ENCODE results near the gene KIF7. TPM values are rescaled to one million over a fixed set of nuclear protein-coding genes. Genes with fewer than 3 reads are reported as not detected.
A peak's percentile ranks its signal among the peaks of the same experiment; 100 is the strongest.

KIF7 gene
- total and polyA plus RNA-seq, 12 donors, result 1.6 to 8.2 (median 5.3) TPM

DNA sequence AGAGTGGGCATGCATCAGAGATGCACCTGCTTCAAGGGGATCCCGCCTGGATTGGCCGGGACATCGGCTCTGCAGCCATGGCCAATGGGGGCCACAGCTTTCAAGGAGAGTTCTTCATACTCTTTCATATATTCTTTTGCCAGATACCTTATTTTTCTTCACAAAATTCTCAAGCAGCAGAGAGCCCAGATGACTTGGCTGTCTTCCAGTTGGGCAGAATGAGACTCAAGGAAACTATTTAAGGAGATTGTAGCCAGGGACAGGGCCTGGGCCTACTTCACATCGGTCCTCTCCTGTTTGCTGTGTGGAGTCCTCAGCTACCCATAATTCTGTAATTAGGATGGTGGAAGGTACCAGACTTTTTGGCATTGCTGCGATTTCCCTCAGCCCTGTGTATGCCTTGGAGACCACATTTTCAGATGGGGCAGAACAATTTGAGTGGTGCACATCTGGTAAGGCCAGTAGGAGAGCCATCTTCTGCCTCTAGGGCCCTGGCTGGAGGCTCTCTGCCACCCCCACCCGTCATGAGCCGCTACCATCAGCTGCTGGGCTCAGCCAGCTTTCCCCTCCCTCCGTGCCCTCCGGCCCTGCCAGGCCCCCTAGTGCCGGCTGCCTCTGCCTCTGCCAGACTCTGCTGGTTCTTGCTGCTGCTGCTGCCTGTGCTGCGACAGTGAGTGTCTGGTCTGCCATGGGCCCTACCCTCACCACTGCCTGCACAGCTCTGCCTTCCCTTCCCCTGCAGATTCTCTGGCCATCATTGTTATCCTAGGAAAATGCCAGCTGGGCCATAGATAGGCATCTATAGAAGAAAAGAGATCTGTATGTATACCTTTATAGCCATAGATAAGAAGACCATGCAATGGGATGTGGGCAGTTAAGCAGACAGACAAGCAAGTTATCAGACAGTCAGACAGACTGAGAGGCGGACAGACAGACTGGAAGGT, 17.2 kb upstream of the KIF7 start:
- Histone ChIP-seq H3K27me3 (no peaks in the 10 kb centered on the region), H3K4me1 (replicated peaks in 1 of 2) (peaks cover 0 to 10% of the 10 kb centered on the region in 2 donors), H3K9me3 (replicated peaks in 1 of 3) (no peaks in the 10 kb centered on the region), H3K27ac (peak overlapping the region in 2 of 5 donors; percentile 1 to 49), H3K4me3 (no peak overlapping the region), H3K36me3 (replicated peaks in 1 of 2) (no peaks in the 10 kb centered on the region)
- intact Hi-C loops (cut with DNase I), result no loop called here
- WGBS, 4 donors, result 85 to 93% (median 91%) methylated on average over 9 to 12 of the region's 12 CpGs
- no peak for TF ChIP-seq POLR2A (IDR thresholded peaks at IDR 0.05)
- TF ChIP-seq CTCF (IDR thresholded peaks at IDR 0.05), result no peak
- peak in 2 of 7 donors; percentile 30 to 52 for DNase-seq

GRCh38 chr15:89671687-89672086, 16.4 kb upstream of the KIF7 start:
- no peak overlapping the region for H3K4me3 ChIP-seq
- H3K27me3 ChIP-seq, result no peaks in the 10 kb centered on the region
- no peak for DNase-seq
- H3K27ac ChIP-seq, result no peak overlapping the region
- H3K36me3 ChIP-seq (replicated peaks in 1 of 2), result no peaks in the 10 kb centered on the region
- 51 to 89% (median 66%) methylated on average over 3 to 4 of the region's 4 CpGs for WGBS, 4 donors
- H3K4me1 ChIP-seq (replicated peaks in 1 of 2), result peaks cover 0 to 10% of the 10 kb centered on the region in 2 donors
- H3K9me3 ChIP-seq (replicated peaks in 1 of 3), result no peaks in the 10 kb centered on the region
- intact Hi-C loops (cut with DNase I), result no loop called here
- TF ChIP-seq POLR2A (IDR thresholded peaks at IDR 0.05) (no peak), CTCF (IDR thresholded peaks at IDR 0.05) (no peak)

GRCh38 chr15:89670971-89671560, 15.8 kb upstream of the KIF7 start:
- Histone ChIP-seq H3K4me1 (replicated peaks in 1 of 2) (peaks cover 0 to 10% of the 10 kb centered on the region in 2 donors), H3K36me3 (replicated peaks in 1 of 2) (no peaks in the 10 kb centered on the region), H3K4me3 (no peak overlapping the region), H3K27me3 (no peaks in the 10 kb centered on the region), H3K27ac (no peak overlapping the region), H3K9me3 (replicated peaks in 1 of 3) (no peaks in the 10 kb centered on the region)
- WGBS, 4 donors, result 72 to 93% (median 84%) methylated on average over 2 to 12 of the region's 12 CpGs
- intact Hi-C loops (cut with DNase I), result no loop called here
- DNase-seq, result peak in 2 of 7 donors; percentile 16 to 45
- TF ChIP-seq CTCF (IDR thresholded peaks at IDR 0.05) (no peak), POLR2A (IDR thresholded peaks at IDR 0.05) (no peak)

- Histone ChIP-seq H3K4me3 (no peak overlapping the region), H3K27me3 (no peaks in the 10 kb centered on the region), H3K36me3 (replicated peaks in 1 of 2) (no peaks in the 10 kb centered on the region), H3K9me3 (replicated peaks in 1 of 3) (no peaks in the 10 kb centered on the region), H3K27ac (no peak overlapping the region), H3K4me1 (replicated peaks in 1 of 2) (peaks cover 5 to 14% of the 10 kb centered on the region in 2 donors)
- TF ChIP-seq POLR2A (IDR thresholded peaks at IDR 0.05) (no peak), CTCF (IDR thresholded peaks at IDR 0.05) (no peak)
- intact Hi-C loops (cut with DNase I), result no loop called here
- peak in 2 of 7 donors; percentile 20 to 35 for DNase-seq
- WGBS, 4 donors, result 90 to 97% (median 94%) methylated on average over 6 to 15 of the region's 15 CpGs
Measured at GRCh38 chr15:89669941-89670340, 14.7 kb upstream of the KIF7 start.

All from adrenal gland (tissue), 12 donors.